Fibroblast of villous mesenchyme (primary cell): ENCODE measurements around the gene CFAP251. TPM values are rescaled to one million over a fixed set of nuclear protein-coding genes. Genes with fewer than 3 reads are reported as not detected.
A peak's percentile ranks its signal among the peaks of the same experiment; 100 is the strongest.
"Not testable (repeated sequence)": the region's sequence is repeated elsewhere in the genome, so short reads cannot be mapped to it uniquely, and the experiment has no call there.

ENCODE experiments used
- DNase-seq: peaks from one replicate; pipeline ENCODE4 v3.0.0-alpha.2; 2010; ENCODE audit warnings: low read depth
- H3K4me3 ChIP-seq: 2 replicates; pipeline ENCODE4 v1.5.1; 2011; ENCODE audit warnings: low read depth, mild to moderate bottlenecking, low read length
- CTCF ChIP-seq: IDR thresholded peaks from 2 replicates; pipeline ENCODE4 v1.5.1; 2012; ENCODE audit warnings: low read depth, mild to moderate bottlenecking, low read length; ENCODE audit not compliant: insufficient read depth
- total RNA-seq: library from RNA; depleted of rRNA; stranded (reverse); fragments of >200 nt; gene quantifications from 2 replicates; pipeline ENCODE4 v1.2.3, GENCODE V29; 2012

CFAP251 gene
- total RNA-seq, 1 donor, result 8.2 TPM

- no peak for DNase-seq
- no peak overlapping the region for H3K4me3 ChIP-seq
- TF ChIP-seq CTCF, result no peak
Measured at GRCh38 chr12:121986489-121987245, 68.3 kb downstream of the CFAP251 start.

- not testable (repeated sequence) for H3K4me3 ChIP-seq, DNase-seq
Measured at GRCh38 chr12:121988519-121988918, 70.1 kb downstream of the CFAP251 start.

- no peak overlapping the region for H3K4me3 ChIP-seq
- TF ChIP-seq CTCF, result no peak
- no peak for DNase-seq
Measured at GRCh38 chr12:121989276-121990113, 71.1 kb downstream of the CFAP251 start.

GRCh38 chr12:121990114-121990647 is 71.8 kb downstream of the CFAP251 start:
- TF ChIP-seq CTCF, result no peak
- no peak overlapping the region for H3K4me3 ChIP-seq
- no peak for DNase-seq

GRCh38 chr12:121990692-121991603 is 72.6 kb downstream of the CFAP251 start:
- no peak for DNase-seq
- H3K4me3 ChIP-seq, result no peak overlapping the region
- TF ChIP-seq CTCF, result no peak

GRCh38 chr12:121992059-121992879 is 73.9 kb downstream of the CFAP251 start:
- DNase-seq, result peak; percentile 77
- no peak overlapping the region for H3K4me3 ChIP-seq
- no peak for TF ChIP-seq CTCF
